ENCODE data around the gene RNF10. TPM values are rescaled to one million over a fixed set of nuclear protein-coding genes. Genes with fewer than 3 reads are reported as not detected.
"Not testable (repeated sequence)": the region's sequence is repeated elsewhere in the genome, so short reads cannot be mapped to it uniquely, and the experiment has no call there.

RNF10 gene
- total RNA-seq, 1 donor from 2014 or later: 77.7 TPM

DNA sequence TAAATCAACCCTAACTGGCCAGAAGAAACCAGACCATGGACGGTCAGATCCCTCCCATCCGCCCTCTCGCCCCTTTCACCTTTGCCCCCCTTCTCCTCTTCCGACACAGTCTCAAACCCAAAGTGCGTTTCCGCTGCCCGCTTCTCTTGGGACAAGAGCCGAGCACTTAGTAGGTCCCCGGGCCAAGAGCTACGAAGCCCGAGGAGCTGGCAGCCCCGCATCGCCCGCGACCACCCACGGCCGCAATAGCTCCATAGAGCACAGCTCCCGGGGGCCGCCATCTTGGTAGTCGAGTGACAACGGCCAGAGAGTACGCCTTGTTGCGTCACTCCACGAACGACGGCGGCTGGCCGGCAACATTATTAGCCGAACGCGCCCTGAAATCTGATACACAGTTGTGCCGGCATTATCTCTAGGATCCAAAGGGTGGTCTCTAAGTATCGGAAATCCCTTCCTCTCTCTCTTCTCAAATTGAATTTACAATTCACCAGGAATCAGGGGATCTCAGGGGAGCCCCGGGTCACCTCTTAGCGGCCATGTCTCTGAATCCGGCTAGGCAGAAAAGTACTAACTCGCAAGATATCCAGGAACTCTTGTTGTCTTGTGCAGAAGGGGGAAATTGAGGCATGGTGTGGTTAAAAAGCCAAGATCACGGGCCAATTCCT, 5.2 kb upstream of the RNF10 start, which contains the start of gene COQ5:
Gene COQ5 (minus strand): TSS at position 298 of the 665 bp plus-strand sequence. CDS start 17 bp downstream, at position 281.
- peak; percentile 88 for DNase-seq

DNA sequence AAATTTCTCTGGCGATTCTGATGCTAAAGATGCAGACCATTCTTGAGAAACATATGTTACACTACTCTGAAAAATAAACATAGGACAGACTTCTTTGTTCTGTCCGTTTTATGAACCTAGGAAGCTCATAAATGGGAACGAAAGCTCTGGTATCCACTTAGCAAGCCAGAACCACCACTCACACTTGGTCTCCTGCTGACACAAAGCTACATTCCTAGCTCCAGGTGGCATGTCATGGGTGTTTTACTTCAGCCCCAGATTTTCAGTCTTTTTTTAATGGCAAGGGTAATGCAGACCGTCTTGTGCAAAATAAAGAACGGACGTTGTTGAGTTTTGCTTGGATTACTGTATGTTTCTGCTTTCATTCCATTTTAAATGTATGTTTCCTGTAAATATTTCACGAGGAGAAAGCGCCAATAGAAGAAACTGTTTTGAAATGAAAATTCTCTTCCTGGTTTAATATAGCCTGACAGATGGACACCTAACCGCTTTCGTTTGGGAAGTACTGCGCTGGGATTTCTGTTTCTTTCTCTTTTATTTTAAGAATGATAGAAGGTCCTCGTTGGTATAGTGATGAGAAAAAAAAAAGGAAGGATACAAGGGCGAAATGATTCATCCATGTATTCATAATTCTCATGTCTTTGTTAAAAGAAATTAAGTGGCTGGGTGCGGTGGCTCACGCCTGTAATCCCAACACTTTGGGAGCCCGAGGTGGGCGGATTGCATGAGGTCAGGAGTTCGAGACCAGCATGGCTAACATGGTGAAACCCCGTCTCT, 4.3 kb upstream of the RNF10 start:
- DNase-seq: no peak

DNA sequence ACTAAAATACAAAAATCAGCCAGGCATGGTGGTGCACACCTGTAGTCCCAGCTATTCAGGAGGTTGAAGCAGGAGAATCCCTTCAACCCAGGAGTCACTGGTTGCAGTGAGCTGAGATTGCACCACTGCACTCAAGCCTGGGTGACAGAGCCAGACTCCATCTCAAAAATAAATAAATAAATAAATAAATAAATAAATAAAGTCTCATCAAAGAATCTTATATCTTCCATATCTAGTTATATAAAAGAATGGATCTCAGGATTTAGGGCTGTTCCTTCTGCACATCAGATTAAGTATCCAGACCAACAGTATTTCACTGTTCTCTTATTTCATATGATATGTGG, 3.8 kb upstream of the RNF10 start:
- DNase-seq: not testable (repeated sequence)

DNA sequence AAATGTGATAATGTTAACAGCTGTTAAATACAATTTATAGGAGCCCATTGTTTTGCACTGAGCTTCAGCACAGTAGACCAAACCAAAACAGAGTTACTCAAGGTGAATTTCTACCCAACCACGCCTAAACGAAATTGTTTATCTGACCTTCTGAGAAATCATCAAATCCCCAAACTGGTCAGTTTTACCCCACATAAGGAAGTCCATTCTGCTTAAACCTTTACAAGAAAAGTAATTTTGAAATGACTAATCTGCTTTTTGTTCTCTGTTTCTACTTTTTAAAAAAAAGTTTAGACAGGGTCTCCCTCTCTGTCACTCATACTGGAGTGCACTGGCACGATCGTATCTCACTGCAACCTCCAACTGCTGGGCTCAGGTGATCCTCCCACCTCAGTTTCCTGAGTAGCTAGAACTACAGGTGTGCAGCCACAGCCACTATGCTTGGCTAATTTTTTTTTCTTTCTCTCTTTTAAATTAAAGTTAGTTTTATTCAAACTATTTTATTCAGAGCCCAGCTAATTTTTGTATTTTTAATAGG, 1.4 kb upstream of the RNF10 start:
- DNase-seq: no peak

DNA sequence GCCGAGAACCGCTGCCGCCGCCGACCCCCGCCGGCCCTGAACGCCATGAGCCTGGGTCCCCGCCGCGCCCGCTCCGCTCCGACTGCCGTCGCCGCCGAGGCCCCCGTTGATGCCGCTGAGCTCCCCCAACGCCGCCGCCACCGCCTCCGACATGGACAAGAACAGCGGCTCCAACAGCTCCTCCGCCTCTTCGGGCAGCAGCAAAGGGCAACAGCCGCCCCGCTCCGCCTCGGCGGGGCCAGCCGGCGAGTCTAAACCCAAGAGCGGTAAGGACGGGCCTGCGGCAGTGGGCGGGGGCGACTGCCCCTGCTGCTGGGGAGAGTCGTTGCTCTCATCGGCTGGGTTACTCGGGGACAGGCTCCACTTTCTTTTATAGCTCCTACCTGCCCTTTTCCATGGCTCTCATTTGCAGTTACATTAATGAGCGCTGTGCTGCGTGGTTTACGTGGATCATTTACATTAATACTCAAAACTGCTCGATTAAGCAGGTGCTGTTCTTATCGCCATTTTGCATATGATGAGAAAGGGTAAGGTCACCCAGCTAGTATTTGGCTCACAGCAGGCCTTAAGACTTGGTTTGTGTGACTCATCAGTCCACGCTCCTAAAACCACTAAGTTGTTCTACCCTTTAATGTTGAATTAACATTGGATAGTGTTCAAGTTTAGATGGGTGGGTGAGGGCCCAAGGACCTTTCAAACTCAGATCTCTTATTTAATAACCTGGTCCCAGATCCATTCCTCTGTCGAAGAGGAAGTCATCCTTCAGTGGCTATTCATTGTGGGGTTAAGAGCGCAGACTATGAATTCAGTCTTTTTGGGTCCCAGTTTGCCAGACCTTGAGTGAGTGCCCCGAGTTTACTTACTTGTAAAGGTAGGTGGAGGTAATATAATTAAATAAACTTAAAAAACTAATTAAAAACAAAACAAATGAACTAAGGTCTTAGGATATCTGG, 823 bp downstream of the RNF10 start:
- peak; percentile 18 for DNase-seq

DNA sequence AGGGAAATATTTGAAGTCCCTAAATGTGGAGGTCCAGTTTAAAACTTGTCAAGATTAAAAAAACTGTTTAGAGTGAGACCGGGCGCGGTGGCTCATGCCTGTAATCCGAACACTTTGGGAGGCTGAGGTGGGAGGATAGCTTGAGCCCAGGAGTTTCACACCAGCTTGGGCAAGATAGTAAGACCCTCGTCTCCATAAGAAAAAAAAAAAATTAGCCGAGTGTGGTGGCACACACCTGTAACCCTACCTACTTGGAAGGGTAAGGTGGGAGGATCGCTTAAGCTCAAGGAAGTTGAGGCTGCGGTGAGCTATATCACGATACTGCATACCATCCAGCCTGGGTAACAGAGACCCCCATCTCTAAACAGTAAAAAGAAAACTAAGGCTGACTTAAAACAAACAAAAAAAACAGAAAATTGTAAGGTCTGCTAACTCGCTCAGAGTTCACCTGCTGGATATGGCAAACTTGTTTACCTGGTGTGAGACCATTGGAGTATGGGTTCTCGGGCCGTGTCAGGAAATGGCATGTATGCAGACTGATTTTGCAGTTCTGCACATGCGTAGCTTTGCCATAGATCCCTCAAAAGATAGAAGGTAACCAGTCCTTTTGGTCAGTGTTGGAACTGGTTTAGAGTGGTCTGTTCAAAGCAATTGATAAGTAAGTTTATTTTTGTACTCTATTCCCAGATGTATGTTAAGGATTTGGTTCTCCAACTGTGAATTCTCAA, 2.1 kb downstream of the RNF10 start:
- no peak for DNase-seq

DNA sequence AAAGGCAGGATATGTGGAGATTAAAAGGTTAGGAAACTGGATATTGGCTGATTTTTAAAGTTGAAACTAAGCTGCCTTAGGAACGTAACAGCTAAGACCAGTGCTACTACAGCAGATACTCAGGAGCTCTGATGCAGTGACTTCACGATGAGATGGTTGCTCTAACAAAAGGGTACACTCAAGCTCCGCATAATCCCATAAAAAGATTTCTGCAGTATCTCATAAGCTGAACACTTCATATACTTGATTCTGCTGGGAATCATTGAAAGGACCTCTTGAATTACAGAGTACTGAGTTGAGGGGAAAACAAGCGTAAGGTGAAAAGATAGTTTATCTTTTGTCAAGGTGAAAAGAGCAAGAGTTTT, 3.7 kb downstream of the RNF10 start:
- DNase-seq: no peak

DNA sequence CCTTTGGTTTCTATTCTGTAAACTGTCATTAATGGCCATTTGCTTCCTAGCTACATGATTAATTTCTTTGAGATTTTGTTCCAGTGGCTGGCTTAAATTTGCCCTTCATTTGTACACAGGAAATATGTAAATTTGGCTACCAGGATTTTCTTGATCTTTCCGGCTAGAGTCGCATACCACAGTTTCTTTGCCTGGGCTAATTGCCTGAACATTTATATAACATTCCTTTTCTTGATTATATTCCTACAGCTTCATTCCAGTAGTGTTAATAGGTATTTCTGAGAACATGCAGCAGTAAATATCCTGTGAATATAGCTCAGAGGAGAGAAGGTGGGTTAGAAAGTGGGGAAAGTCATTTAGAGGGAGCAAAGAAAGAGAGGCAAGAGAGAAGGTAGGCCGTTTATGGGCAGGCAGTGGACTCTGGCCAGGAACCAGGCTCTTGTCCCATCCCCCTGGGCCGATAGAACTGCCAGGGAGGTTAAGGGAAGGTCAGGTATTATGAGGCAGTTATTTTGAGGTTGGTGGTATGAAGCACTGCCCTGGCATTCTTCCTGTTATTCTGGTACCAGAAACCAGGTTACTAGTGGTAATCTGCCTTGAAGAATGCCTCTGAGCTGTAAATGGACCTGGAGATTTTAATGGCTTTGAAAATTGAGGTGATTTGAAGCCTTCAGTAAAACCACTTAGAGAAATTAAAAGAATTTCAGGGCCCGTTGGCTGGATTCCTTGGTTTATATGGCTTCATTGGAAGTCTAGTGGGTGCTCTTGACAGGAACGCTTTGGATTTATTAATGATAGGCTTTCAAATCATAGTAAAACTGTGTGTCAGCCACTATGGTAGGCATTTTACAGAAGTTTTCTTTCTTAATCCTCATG, 4.4 kb downstream of the RNF10 start:
- no peak for DNase-seq

DNA sequence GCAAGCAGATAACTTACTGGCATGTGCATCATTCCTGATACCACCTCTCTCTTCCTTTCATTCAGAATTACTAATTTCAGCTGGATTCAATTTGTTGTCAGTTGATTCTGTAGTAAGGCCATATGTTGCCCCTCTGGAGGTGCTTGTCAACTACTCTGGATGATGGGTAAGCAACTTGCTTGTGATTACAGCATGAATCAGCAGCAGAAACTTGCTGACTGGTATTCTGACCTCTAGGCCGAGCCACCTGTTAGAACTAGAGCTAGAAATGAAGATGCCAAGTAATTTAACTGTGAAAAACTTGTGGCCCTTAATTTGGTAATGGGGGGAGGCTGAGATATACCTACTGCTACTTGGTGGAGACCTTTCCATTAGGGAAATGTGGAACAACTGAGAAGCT, 5.1 kb downstream of the RNF10 start:
- DNase-seq: no peak

DNA sequence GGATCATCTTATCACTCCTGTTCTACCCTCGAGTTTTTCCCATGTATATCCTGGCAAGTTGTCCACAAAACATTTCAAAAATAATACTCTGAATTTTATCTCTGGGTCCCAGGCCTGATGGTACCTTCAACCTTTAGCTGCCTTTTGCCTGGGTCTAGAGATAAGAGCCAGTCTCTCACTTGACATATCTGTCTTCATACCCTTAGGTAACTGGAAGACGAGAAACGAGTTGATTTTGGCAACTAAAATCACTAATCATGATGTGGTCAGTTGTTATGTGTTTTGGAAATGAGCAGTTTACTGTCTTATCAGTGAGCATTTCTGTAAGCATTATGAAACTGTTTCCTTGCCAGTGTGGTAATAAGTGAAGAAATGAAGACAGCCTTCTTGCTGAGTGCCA, 6.3 kb downstream of the RNF10 start:
- DNase-seq: no peak

DNA sequence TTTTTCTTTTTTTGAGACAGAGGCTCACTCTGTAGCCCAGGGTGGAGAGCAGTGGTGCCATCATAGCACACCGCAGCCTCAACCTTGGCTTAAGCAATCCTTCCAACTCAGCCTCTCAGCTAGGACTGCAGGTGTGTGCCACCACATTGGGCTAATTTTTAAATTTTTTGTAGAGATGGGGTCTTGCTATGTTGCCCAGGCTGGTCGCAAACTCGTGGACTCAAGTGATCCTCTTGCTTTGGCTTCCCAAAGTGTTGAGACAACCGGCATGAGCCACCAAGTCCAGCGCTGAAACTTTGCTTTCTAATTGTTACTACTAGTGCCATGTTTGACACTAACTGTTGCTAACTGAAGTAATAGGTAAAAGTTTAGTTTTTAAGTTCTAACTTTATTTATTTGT, 8.0 kb downstream of the RNF10 start:
- no peak for DNase-seq

DNA sequence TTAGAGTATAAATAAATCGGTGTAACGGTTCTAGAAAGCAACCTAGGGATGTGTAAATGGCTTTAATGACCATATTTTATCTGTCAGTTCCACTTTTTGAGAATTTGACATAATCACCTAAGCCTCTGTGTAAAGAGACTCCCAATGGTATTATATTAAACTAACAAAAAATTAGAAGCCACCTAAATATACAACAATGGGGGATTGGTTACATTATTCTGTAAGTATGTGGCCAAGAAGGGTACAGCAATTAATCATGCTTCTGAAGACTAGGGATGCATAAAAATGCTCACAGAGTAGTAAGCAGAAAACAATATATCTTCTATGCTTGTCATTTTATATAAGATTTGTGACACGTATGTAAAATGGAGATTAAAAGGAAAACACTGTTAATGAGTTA, 10.5 kb downstream of the RNF10 start:
- no peak for DNase-seq

DNA sequence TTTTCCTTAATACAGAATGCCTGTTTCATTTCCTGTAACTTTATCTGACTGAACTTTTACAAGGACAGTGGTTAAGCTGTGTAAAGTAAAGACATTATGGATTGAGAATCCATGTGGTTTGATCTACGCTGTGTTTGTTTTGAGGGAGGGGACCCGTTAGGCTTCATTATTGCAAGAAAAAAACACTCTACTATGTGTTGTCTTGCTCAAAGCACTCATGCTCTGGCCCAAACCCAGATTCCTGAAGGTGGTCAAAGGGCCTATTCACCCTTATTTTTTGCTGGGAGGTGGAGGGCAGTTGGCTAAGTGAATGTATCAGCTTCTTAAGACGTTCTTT, 11.9 kb downstream of the RNF10 start:
- DNase-seq: no peak

DNA sequence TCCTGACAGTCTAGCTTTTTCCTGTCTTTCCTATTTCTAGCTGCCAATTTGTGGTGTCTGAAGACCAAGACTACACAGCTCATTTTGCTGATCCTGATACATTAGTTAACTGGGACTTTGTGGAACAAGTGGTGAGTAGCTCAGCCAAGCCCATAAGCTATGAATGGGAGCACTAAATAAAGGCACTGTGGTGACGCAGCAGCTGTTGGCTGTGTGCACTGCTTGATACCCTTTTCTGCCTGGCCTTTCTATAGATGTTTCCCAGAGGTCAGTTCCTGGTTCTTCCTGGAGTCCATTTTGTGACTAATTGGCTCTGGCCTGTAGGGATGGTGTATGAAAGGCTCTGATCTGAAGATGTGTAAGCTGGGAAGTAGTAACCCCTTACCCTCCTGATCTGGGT, 20.5 kb downstream of the RNF10 start:
- no peak for DNase-seq

DNA sequence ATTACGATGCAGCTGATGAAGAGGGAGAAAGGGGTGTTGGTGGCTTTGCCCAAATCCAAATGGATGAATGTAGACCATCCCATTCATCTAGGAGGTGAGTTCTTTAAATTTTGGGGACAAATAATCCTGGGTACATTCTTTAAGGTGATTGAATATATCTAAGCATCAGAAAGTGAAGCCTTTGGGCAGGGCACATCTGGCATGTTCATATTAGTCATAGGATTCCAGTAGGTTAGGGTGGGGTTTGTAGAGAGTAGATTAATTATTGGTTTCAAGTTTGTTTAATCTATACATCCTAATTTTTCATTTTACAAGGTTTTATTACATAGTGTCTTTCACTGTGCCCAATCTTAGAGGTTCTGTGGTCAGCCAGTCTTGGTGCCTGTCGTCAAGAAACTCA, 23.4 kb downstream of the RNF10 start:
- DNase-seq: no peak

DNA sequence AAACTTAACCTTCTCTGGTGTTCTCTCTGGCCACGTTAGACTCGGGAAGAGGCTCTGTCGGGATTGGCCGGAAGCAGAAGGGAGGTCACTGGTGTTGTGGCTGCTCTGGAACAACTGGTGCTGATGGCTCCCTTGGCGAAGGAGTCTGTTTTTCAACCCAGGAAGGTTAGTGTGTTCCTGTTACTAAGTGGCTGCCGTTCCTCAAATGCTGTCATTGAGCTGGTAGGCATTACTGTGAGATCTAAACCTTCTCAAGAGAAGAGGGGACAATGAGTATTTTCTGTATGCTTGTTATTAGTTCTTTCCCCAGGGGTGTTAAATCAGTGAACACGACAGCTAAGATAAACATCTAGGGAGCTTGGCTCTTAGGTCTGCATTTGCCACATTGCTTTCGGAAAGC, 28.8 kb downstream of the RNF10 start:
- DNase-seq: no peak

DNA sequence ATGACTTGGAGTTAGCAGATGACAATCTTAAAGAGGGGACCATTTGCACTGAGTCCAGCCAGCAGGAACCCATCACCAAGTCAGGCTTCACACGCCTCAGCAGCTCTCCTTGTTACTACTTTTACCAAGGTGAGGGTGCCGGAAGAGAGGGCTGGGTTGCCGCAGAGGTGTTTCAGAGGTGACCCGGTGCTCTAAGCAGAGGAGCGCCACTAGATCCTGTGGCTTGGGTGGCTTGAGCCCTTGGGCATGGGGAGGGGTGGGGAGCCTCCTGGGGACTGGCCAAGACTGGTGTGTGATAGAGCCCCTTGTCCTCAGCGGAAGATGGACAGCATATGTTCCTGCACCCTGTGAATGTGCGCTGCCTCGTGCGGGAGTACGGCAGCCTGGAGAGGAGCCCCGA, 29.3 kb downstream of the RNF10 start:
- DNase-seq: no peak

DNA sequence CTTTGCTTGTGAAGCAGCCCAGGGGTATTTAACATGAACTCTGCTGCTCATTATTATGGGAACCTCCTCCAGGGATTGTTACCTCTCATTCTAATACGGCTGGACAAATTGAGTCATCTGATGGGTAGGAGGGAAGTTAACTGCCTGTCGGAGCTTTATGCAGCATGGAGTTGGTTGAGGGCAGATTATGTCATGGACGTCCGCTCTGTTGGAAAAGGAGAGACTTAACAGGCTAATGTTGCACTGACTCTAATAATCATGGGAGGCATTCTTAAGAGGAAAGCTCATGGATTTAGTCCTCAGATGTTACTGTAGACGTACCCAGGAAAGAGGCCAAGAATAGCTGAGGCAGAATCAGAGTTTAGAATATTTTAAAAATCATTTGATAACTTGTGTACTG, 37.1 kb downstream of the RNF10 start:
- no peak for DNase-seq

DNA sequence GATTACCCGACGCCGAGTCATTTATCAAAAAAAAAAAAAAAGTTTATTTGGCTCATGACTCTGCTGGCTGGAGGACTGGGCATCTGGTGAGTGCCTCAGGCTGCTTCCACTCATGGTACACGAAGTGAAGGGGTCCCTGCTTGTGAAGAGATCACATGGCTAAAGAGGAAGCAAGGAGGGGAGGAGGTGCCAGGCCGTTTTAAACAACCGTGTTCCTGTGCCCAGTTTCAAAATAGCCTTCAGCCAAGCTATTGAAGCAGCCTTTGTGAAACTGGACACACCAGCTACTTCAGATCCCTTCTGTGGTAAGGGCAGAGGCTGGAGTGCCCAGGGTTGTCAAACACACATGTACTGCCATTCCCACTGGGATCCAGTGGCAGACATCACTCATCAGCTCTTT, 39.4 kb downstream of the RNF10 start:
- no peak for DNase-seq

DNA sequence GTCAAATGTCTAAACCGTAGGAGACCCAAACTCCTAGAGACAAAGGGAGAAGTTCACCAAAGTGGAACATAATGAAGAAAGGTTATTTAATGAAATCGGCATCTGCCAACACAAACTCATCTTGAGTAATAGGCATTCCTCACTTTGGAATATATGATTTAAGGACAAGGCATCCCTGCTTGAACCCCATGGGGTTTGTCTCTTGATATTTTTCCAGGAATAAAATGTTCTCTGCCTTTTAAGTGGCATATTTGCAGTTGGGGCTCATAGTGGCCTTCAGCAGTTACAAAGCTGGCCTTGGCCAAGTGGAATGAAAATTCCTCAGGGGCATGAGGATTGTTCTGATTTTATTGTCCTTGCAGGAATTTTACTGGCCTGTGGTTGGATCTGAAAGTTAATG, 40.0 kb downstream of the RNF10 start:
- no peak for DNase-seq

DNA sequence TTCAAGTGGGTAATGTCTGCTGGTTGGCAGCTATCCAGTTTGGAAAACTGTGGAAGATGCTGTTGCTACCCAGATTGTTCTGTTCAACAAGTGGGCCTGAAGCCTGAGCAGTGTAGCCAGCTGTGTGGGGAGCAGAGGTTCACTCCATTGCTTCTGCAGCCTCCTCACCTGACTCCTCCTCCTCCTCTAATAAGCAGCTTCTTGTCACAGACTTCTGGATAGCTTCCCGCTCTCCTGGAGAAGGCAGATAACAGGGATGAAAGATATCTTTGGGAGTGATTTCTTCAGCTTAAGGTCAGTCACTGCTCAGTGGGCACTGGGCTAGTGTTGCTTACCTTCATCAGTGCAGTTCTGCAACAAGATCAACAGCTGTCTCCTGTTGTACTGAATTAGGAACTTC, 45.0 kb downstream of the RNF10 start:
- no peak for DNase-seq

All from occipital lobe (tissue), 2 donors.